RPMI7951 (cell line): ENCODE measurements around the gene ACTL10. TPM values are rescaled to one million over a fixed set of nuclear protein-coding genes. Genes with fewer than 3 reads are reported as not detected.
"Not testable (repeated sequence)": the region's sequence is repeated elsewhere in the genome, so short reads cannot be mapped to it uniquely, and the experiment has no call there.

ENCODE experiments used
- DNase-seq: peaks from one replicate; pipeline ENCODE4 v3.0.0-alpha.2; 2012; ENCODE audit warnings: low read depth
- total RNA-seq: library from RNA; depleted of rRNA; stranded (reverse); fragments of >200 nt; shearing (Covaris generic); gene quantifications from 2 replicates; pipeline ENCODE4 v1.2.3, GENCODE V29; 2014

The ACTL10 gene
- total RNA-seq, 1 experiment from 2014 or later: not detected

GRCh38 chr20:33693741-33694638 is 27.2 kb downstream of the ACTL10 start:
- no peak for DNase-seq

GRCh38 chr20:33694639-33695012 is 27.9 kb downstream of the ACTL10 start:
- DNase-seq: no peak

GRCh38 chr20:33696448-33696847 is 29.7 kb downstream of the ACTL10 start:
- no peak for DNase-seq

GRCh38 chr20:33697129-33697528 is 30.4 kb downstream of the ACTL10 start:
- DNase-seq: peak; percentile 82

- DNase-seq: not testable (repeated sequence)
Measured at GRCh38 chr20:33698966-33699365, 32.2 kb downstream of the ACTL10 start.

GRCh38 chr20:33700696-33701441 is 34.1 kb downstream of the ACTL10 start:
- DNase-seq: not testable (repeated sequence)

- DNase-seq: peak; percentile 42
Measured at GRCh38 chr20:33701629-33702450, 35.1 kb downstream of the ACTL10 start.

GRCh38 chr20:33702861-33703260 is 36.1 kb downstream of the ACTL10 start:
- DNase-seq: no peak

- no peak for DNase-seq
Measured at GRCh38 chr20:33703498-33704137, 36.9 kb downstream of the ACTL10 start.

GRCh38 chr20:33704197-33704924 is 37.6 kb downstream of the ACTL10 start:
- DNase-seq: peak; percentile 32

GRCh38 chr20:33707668-33708067 is 40.9 kb downstream of the ACTL10 start:
- no peak for DNase-seq

- peak; percentile 38 for DNase-seq
Measured at GRCh38 chr20:33709398-33709797, 42.7 kb downstream of the ACTL10 start.

GRCh38 chr20:33709905-33710541 is 43.3 kb downstream of the ACTL10 start:
- DNase-seq: no peak

GRCh38 chr20:33710681-33711445 is 44.1 kb downstream of the ACTL10 start:
- no peak for DNase-seq

- DNase-seq: no peak
Measured at GRCh38 chr20:33711446-33711738, 44.6 kb downstream of the ACTL10 start.

- DNase-seq: no peak
Measured at GRCh38 chr20:33713865-33714367, 47.2 kb downstream of the ACTL10 start.

GRCh38 chr20:33716498-33716897 is 49.8 kb downstream of the ACTL10 start:
- no peak for DNase-seq
